ENCODE measurements around the gene RARRES2. TPM values are rescaled to one million over a fixed set of nuclear protein-coding genes. Genes with fewer than 3 reads are reported as not detected.

Gene RARRES2
- polyA plus RNA-seq, 1 of the 3 experiments (the other 2 are of a cell fraction), result 0.43 TPM

DNA sequence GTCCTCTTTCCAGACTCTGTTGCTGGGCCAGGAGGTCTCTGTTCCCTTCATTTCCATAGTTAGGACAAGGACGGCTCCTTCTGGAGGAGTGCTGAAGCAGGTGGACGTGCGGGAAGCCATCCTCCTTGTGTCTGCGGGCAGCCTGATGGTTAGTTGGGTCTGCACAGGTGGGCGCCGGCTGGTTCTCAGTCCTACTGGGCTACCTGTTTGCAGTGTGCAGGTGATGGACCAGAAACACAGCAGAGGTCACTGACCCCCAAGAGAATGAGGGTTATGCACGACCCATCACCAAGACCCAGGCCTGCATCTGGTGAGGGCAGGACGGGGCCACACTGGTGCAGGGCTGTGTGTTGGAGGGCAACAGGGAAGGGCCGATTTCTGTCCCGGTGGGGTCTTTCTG lies 7.8 kb downstream of the RARRES2 start:
- no peaks in the 10 kb centered on the region for H3K79me2 ChIP-seq (ENCODE audit: insufficient read depth)
- ChIA-PET CTCF (no interaction called here), POLR2A (no interaction called here)
- no peaks in the 10 kb centered on the region for H3K9me3 ChIP-seq
- DNase-seq, result no peak
- TF ChIP-seq, protein P1, sequence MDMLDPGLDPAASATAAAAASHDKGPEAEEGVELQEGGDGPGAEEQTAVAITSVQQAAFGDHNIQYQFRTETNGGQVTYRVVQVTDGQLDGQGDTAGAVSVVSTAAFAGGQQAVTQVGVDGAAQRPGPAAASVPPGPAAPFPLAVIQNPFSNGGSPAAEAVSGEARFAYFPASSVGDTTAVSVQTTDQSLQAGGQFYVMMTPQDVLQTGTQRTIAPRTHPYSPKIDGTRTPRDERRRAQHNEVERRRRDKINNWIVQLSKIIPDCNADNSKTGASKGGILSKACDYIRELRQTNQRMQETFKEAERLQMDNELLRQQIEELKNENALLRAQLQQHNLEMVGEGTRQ (IDR thresholded peaks at IDR 0.05; ENCODE audit: borderline replicate concordance, low read depth, low read length), result no peak
- TF ChIP-seq, protein P2, sequence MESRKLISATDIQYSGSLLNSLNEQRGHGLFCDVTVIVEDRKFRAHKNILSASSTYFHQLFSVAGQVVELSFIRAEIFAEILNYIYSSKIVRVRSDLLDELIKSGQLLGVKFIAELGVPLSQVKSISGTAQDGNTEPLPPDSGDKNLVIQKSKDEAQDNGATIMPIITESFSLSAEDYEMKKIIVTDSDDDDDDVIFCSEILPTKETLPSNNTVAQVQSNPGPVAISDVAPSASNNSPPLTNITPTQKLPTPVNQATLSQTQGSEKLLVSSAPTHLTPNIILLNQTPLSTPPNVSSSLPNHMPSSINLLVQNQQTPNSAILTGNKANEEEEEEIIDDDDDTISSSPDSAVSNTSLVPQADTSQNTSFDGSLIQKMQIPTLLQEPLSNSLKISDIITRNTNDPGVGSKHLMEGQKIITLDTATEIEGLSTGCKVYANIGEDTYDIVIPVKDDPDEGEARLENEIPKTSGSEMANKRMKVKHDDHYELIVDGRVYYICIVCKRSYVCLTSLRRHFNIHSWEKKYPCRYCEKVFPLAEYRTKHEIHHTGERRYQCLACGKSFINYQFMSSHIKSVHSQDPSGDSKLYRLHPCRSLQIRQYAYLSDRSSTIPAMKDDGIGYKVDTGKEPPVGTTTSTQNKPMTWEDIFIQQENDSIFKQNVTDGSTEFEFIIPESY (IDR thresholded peaks at IDR 0.05; ENCODE audit: borderline replicate concordance, low read depth), result no peak
- TF ChIP-seq, protein P3, sequence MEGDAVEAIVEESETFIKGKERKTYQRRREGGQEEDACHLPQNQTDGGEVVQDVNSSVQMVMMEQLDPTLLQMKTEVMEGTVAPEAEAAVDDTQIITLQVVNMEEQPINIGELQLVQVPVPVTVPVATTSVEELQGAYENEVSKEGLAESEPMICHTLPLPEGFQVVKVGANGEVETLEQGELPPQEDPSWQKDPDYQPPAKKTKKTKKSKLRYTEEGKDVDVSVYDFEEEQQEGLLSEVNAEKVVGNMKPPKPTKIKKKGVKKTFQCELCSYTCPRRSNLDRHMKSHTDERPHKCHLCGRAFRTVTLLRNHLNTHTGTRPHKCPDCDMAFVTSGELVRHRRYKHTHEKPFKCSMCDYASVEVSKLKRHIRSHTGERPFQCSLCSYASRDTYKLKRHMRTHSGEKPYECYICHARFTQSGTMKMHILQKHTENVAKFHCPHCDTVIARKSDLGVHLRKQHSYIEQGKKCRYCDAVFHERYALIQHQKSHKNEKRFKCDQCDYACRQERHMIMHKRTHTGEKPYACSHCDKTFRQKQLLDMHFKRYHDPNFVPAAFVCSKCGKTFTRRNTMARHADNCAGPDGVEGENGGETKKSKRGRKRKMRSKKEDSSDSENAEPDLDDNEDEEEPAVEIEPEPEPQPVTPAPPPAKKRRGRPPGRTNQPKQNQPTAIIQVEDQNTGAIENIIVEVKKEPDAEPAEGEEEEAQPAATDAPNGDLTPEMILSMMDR (IDR thresholded peaks at IDR 0.05), result no peak
- no peak for TF ChIP-seq EZH2phosphoT487 (IDR thresholded peaks at IDR 0.05; ENCODE audit: borderline replicate concordance, low read depth)
- TF ChIP-seq SMC3 (IDR thresholded peaks at IDR 0.05; ENCODE audit: low read depth, low read length), result no peak
- TF ChIP-seq CHD2 (IDR thresholded peaks at IDR 0.05; ENCODE audit: low read length, partially characterized antibody), result no peak
- TF ChIP-seq NFIC (IDR thresholded peaks at IDR 0.05; ENCODE audit: borderline replicate concordance), result no peak
- TF ChIP-seq YY1 (IDR thresholded peaks at IDR 0.05; ENCODE audit: low read depth), result no peak
- H3F3A ChIP-seq (replicated peaks; ENCODE audit: insufficient read depth), result no peaks in the 10 kb centered on the region
- H3K27ac ChIP-seq (ENCODE audit: low read depth in 2 of 2, low read length in 1 of 2), result no peak overlapping the region
- no peaks in the 10 kb centered on the region for H3K9me2 ChIP-seq
- 79% methylated on average over 7 of the region's 10 CpGs for WGBS (ENCODE audit: low lambda C conversion rate)
- no peak overlapping the region for H3K9ac ChIP-seq
- no peaks in the 10 kb centered on the region for H4K20me1 ChIP-seq (ENCODE audit: insufficient read depth)
- no peak overlapping the region for H3K4me2 ChIP-seq
- no peak overlapping the region for H2AFZ ChIP-seq (ENCODE audit: low read depth)
- no peaks in the 10 kb centered on the region for H3K27me3 ChIP-seq (ENCODE audit: insufficient read depth)
- H3K4me3 ChIP-seq (ENCODE audit: low read depth in 2 of 2, low read length in 1 of 2), result no peak overlapping the region
- no peaks in the 10 kb centered on the region for H3K36me3 ChIP-seq (replicated peaks in 1 of 2; ENCODE audit: control insufficient read depth in 1 of 2, insufficient read depth in 2 of 2, low read length in 1 of 2)
- no peaks in the 10 kb centered on the region; a peak in 1 of 4 replicates for H3K4me1 ChIP-seq (ENCODE audit: control insufficient read depth in 1 of 2, insufficient read depth in 2 of 2, low read depth in 1 of 2, low read length in 1 of 2)

DNA sequence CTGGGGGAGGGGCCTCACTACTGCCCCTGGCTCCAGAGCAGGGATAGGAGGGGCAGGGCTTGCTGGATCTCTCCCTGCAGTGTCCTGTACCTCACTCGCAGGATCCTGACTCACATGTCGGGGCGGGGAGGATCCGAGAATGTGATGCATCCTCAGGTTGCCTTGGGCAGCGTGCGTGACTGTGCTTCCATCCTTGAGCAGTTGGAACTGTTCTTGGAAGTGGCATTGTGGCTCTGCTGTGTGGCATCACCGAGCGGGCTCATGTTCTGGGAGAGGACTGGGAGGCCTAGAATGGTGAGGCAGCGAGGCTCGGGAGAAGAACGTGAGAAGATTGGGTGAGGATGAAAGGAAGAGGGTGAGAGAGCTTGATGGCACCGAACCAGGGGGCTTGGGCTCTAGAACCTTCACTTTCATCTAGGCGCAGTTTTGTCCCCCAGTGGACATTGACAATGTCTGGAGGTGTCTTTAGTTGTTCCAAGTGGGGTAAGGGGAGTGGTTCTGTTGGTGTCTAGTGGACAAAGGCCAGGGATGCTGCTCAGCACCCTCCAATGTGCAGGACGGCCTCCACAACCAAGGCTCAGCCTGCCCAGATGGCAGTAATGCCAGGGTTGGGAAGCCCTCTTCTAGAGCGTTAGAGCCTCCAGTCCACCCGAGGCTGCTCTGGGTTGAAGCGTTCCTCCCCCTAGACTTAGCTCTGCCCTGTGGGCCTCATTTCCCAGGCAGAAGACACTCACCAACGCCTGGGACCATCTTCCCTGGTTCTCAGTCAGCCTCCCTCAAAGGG lies 8.4 kb downstream of the RARRES2 start:
- 84% methylated on average over 18 of the region's 18 CpGs for WGBS (ENCODE audit: low lambda C conversion rate)
- Histone ChIP-seq H3F3A (replicated peaks; ENCODE audit: insufficient read depth) (no peaks in the 10 kb centered on the region), H3K36me3 (replicated peaks in 1 of 2; ENCODE audit: control insufficient read depth in 1 of 2, insufficient read depth in 2 of 2, low read length in 1 of 2) (no peaks in the 10 kb centered on the region), H2AFZ (ENCODE audit: low read depth) (no peak overlapping the region), H3K27ac (ENCODE audit: low read depth in 2 of 2, low read length in 1 of 2) (no peak overlapping the region), H4K20me1 (ENCODE audit: insufficient read depth) (no peaks in the 10 kb centered on the region), H3K4me2 (no peak overlapping the region), H3K9me3 (no peaks in the 10 kb centered on the region), H3K9me2 (no peaks in the 10 kb centered on the region), H3K4me1 (ENCODE audit: control insufficient read depth in 1 of 2, insufficient read depth in 2 of 2, low read depth in 1 of 2, low read length in 1 of 2) (no peaks in the 10 kb centered on the region), H3K9ac (no peak overlapping the region), H3K4me3 (ENCODE audit: low read depth in 2 of 2, low read length in 1 of 2) (no peak overlapping the region), H3K79me2 (ENCODE audit: insufficient read depth) (no peaks in the 10 kb centered on the region), H3K27me3 (ENCODE audit: insufficient read depth) (no peaks in the 10 kb centered on the region)
- TF ChIP-seq, protein P4, sequence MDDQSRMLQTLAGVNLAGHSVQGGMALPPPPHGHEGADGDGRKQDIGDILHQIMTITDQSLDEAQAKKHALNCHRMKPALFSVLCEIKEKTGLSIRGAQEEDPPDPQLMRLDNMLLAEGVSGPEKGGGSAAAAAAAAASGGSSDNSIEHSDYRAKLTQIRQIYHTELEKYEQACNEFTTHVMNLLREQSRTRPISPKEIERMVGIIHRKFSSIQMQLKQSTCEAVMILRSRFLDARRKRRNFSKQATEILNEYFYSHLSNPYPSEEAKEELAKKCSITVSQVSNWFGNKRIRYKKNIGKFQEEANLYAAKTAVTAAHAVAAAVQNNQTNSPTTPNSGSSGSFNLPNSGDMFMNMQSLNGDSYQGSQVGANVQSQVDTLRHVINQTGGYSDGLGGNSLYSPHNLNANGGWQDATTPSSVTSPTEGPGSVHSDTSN (IDR thresholded peaks at IDR 0.05), result no peak
- TF ChIP-seq TAF1 (IDR thresholded peaks at IDR 0.05; ENCODE audit: borderline replicate concordance, low read depth, low read length) (no peak), CHD2 (IDR thresholded peaks at IDR 0.05; ENCODE audit: low read length, partially characterized antibody) (no peak), JUND (IDR thresholded peaks at IDR 0.05) (no peak), FOXJ3 (CRISPR knock-in tag; IDR thresholded peaks at IDR 0.05) (no peak), NRF1 (IDR thresholded peaks at IDR 0.05; ENCODE audit: low read depth, low read length) (no peak), TEAD4 (IDR thresholded peaks at IDR 0.05; ENCODE audit: borderline replicate concordance, insufficient read depth) (no peak), ELF1 (IDR thresholded peaks at IDR 0.05) (no peak), RCOR1 (IDR thresholded peaks at IDR 0.05; ENCODE audit: low read length) (no peak)
- TF ChIP-seq, protein P3 (IDR thresholded peaks at IDR 0.05), result no peak
- TF ChIP-seq, protein P5, sequence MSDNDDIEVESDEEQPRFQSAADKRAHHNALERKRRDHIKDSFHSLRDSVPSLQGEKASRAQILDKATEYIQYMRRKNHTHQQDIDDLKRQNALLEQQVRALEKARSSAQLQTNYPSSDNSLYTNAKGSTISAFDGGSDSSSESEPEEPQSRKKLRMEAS (IDR thresholded peaks at IDR 0.05; ENCODE audit: low read depth), result no peak
- ChIA-PET POLR2A (no interaction called here), CTCF (no interaction called here)
- DNase-seq, result no peak

All from SK-N-SH (cell line).